Embryonic facial prominence (tissue), 1 donor: ENCODE data around the gene PDE3B.
"Not testable (repeated sequence)": the region's sequence is repeated elsewhere in the genome, so short reads cannot be mapped to it uniquely, and the experiment has no call there.

Experiments used
- DNase-seq: peaks from one replicate; pipeline ENCODE4 v3.0.0-alpha.2; 2016; ENCODE audit errors: extremely low spot score

PDE3B gene

GRCh38 chr11:14743667-14744066, 100.1 kb downstream of the PDE3B start:
- DNase-seq: not testable (repeated sequence)

GRCh38 chr11:14746857-14747395, 103.3 kb downstream of the PDE3B start:
- DNase-seq: no peak

- no peak for DNase-seq
These were observed 104.5 kb downstream of the PDE3B start for GRCh38 chr11:14748090-14748489.

- no peak for DNase-seq
These were observed 107.3 kb downstream of the PDE3B start for GRCh38 chr11:14750911-14751310.

GRCh38 chr11:14751975-14752407, 108.4 kb downstream of the PDE3B start:
- DNase-seq: no peak

- DNase-seq: no peak
These were observed 111.5 kb downstream of the PDE3B start for GRCh38 chr11:14755140-14755539.

- no peak for DNase-seq
These were observed 112.7 kb downstream of the PDE3B start for GRCh38 chr11:14756349-14756748.

GRCh38 chr11:14759300-14760012, 115.9 kb downstream of the PDE3B start:
- not testable (repeated sequence) for DNase-seq

GRCh38 chr11:14764179-14764578, 120.6 kb downstream of the PDE3B start:
- DNase-seq: no peak

GRCh38 chr11:14764579-14765527, 121.2 kb downstream of the PDE3B start:
- no peak for DNase-seq

GRCh38 chr11:14766585-14766984, 123.0 kb downstream of the PDE3B start:
- no peak for DNase-seq

GRCh38 chr11:14768526-14769188, 125.1 kb downstream of the PDE3B start:
- no peak for DNase-seq

- no peak for DNase-seq
These were observed 130.2 kb downstream of the PDE3B start for GRCh38 chr11:14773755-14774154.

- DNase-seq: no peak
These were observed 131.1 kb downstream of the PDE3B start for GRCh38 chr11:14774721-14775120.

GRCh38 chr11:14775897-14776296, 132.3 kb downstream of the PDE3B start:
- no peak for DNase-seq

GRCh38 chr11:14778460-14778859, 134.9 kb downstream of the PDE3B start:
- not testable (repeated sequence) for DNase-seq

- DNase-seq: no peak
These were observed 140.2 kb downstream of the PDE3B start for GRCh38 chr11:14783788-14784187.

GRCh38 chr11:14784230-14784629, 140.6 kb downstream of the PDE3B start:
- no peak for DNase-seq

GRCh38 chr11:14789879-14790484, 146.4 kb downstream of the PDE3B start:
- DNase-seq: no peak

- DNase-seq: no peak
These were observed 149.9 kb downstream of the PDE3B start for GRCh38 chr11:14793546-14793945.

GRCh38 chr11:14796028-14796427, 152.4 kb downstream of the PDE3B start:
- not testable (repeated sequence) for DNase-seq
